Measurements from ENCODE around the gene PITPNC1. TPM values are rescaled to one million over a fixed set of nuclear protein-coding genes. Genes with fewer than 3 reads are reported as not detected.

Gene PITPNC1
- total RNA-seq, 1 experiment from 2014 or later = 20.8 TPM

- in situ Hi-C loops (cut with HindIII; ENCODE audit: low pct_unique_long_range_greater_than_20kb, low sequenced_read_pairs) (no loop called here), intact Hi-C loops (cut with micrococcal nuclease; ENCODE audit: unreplicated experiment) (no loop called here)
- Histone ChIP-seq H3K27ac (ENCODE audit: low read length) (peak overlapping the region; percentile 85), H3K4me1 (ENCODE audit: control insufficient read depth, insufficient read depth, low read length) (peaks cover 27% of the 10 kb centered on the region), H3K27me3 (ENCODE audit: control insufficient read depth, insufficient read depth, low read length) (no peaks in the 10 kb centered on the region), H3K36me3 (ENCODE audit: control insufficient read depth, insufficient read depth, low read length) (no peaks in the 10 kb centered on the region), H3K4me3 (ENCODE audit: low read depth in 2 of 2, low read length in 2 of 2) (no peak overlapping the region), H3K9me3 (ENCODE audit: control insufficient read depth, insufficient read depth, low read depth, low read length) (no peaks in the 10 kb centered on the region)
- DNase-seq (ENCODE audit: low read depth, low spot score) (no peak), ATAC-seq (no peak)
- ChIA-PET POLR2A (no interaction called here), CTCF (no interaction called here)
- no peak for TF ChIP-seq REST (IDR thresholded peaks at IDR 0.05; ENCODE audit: insufficient read depth in 1 of 2, low read depth in 2 of 2, low read length in 1 of 2)
- no peak for TF ChIP-seq POLR2AphosphoS5 (IDR thresholded peaks at IDR 0.05; ENCODE audit: low read depth, low read length)
- TF ChIP-seq SIN3A (IDR thresholded peaks at IDR 0.05; ENCODE audit: borderline replicate concordance, insufficient read depth, low read depth, low read length) = no peak
- no peak for TF ChIP-seq TCF7L2 (IDR thresholded peaks at IDR 0.05; ENCODE audit: low read depth, low read length)
- no peak for TF ChIP-seq CTCF (IDR thresholded peaks at IDR 0.05)
- BruUV-seq (replicated peaks) = no TSS peak
These were observed 15.0 kb downstream of the PITPNC1 start for GRCh38 chr17:67392111-67392510.

GRCh38 chr17:67393809-67394397, 16.8 kb downstream of the PITPNC1 start:
- Histone ChIP-seq H3K27ac (ENCODE audit: low read length) (no peak overlapping the region), H3K4me3 (ENCODE audit: low read depth in 2 of 2, low read length in 2 of 2) (no peak overlapping the region), H3K4me1 (ENCODE audit: control insufficient read depth, insufficient read depth, low read length) (peaks cover 27% of the 10 kb centered on the region), H3K27me3 (ENCODE audit: control insufficient read depth, insufficient read depth, low read length) (no peaks in the 10 kb centered on the region), H3K36me3 (ENCODE audit: control insufficient read depth, insufficient read depth, low read length) (no peaks in the 10 kb centered on the region), H3K9me3 (ENCODE audit: control insufficient read depth, insufficient read depth, low read depth, low read length) (no peaks in the 10 kb centered on the region)
- ChIA-PET CTCF (no interaction called here), POLR2A (no interaction called here)
- no peak for DNase-seq (ENCODE audit: low read depth, low spot score)
- intact Hi-C loops (cut with micrococcal nuclease; ENCODE audit: unreplicated experiment) (no loop called here), in situ Hi-C loops (cut with HindIII; ENCODE audit: low pct_unique_long_range_greater_than_20kb, low sequenced_read_pairs) (no loop called here)
- no peak for TF ChIP-seq POLR2AphosphoS5 (IDR thresholded peaks at IDR 0.05; ENCODE audit: low read depth, low read length)
- TF ChIP-seq TCF7L2 (IDR thresholded peaks at IDR 0.05; ENCODE audit: low read depth, low read length) = no peak
- no peak for TF ChIP-seq REST (IDR thresholded peaks at IDR 0.05; ENCODE audit: insufficient read depth in 1 of 2, low read depth in 2 of 2, low read length in 1 of 2)
- no peak for TF ChIP-seq CTCF (IDR thresholded peaks at IDR 0.05)
- no peak for TF ChIP-seq SIN3A (IDR thresholded peaks at IDR 0.05; ENCODE audit: borderline replicate concordance, insufficient read depth, low read depth, low read length)
- ATAC-seq = no peak
- BruUV-seq (replicated peaks) = no TSS peak

All from Panc1 (cell line).